ENCODE measurements around the gene SLC47A1.
A peak's percentile ranks its signal among the peaks of the same experiment; 100 is the strongest.
"Not testable (repeated sequence)": the region's sequence is repeated elsewhere in the genome, so short reads cannot be mapped to it uniquely, and the experiment has no call there.

The SLC47A1 gene

GRCh38 chr17:19533718-19534561, at the start of gene SLC47A1:
Gene SLC47A1 (plus strand): TSS chr17:19533854. CDS start chr17:19533940, 86 bp downstream.
- H3K4me3 ChIP-seq (ENCODE audit: low read depth, low read length) = peak within 1 kb of the TSS; percentile 27

GRCh38 chr17:19485800-19486340, 47.8 kb upstream of the SLC47A1 start:
- no peak overlapping the region for H3K4me3 ChIP-seq (ENCODE audit: low read depth, low read length)

GRCh38 chr17:19486351-19487023, 47.2 kb upstream of the SLC47A1 start:
- H3K4me3 ChIP-seq (ENCODE audit: low read depth, low read length) = no peak overlapping the region

DNA sequence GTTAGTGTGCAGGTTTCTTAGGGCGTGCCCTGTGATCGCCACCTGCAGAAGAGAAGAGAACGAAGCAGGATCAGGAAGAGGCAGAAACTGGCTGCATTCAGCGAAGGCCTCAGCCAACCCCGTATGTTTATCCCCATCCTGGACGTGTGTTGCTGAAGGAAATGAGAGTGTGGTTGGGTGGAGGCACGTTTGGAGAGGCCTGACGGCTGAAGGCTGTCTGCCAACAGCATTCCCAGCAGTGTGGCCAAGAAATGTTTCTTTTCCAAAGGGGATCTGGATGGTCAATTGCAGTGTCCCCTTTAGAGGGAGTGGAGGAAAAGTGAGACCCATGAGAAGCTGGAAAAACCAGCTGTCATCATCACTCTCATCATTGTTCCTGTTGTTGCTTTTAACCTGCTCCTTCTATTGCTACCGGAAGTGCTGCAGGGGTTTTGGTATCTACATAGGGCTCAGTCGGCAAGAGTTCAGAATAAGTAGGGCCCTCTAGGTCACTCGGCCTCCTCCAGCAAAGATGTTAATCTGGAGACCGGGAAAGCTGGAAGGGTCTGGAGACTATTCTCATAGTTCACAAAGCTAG, 46.5 kb upstream of the SLC47A1 start:
- H3K4me3 ChIP-seq (ENCODE audit: low read depth, low read length) = no peak overlapping the region

DNA sequence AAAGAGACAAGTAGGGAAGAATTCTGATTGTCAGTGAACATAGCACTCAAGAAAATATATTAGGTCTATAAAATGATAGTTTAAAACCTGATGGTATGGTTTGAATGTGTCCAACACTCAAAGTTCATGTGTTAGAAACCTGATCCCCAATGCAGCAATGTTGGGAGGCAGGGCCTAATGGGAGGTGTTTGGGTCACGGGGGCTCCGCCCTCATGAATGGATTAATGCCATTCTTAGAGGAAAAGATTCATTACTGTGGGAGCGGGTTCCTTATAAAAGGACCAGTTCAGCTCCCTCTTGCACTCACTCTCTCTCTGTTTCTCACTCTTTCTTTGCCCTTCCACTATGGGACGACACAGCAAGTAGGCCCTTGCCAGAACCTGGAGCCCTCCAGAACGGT, 41.5 kb upstream of the SLC47A1 start:
- no peak overlapping the region for H3K4me3 ChIP-seq (ENCODE audit: low read depth, low read length)

DNA sequence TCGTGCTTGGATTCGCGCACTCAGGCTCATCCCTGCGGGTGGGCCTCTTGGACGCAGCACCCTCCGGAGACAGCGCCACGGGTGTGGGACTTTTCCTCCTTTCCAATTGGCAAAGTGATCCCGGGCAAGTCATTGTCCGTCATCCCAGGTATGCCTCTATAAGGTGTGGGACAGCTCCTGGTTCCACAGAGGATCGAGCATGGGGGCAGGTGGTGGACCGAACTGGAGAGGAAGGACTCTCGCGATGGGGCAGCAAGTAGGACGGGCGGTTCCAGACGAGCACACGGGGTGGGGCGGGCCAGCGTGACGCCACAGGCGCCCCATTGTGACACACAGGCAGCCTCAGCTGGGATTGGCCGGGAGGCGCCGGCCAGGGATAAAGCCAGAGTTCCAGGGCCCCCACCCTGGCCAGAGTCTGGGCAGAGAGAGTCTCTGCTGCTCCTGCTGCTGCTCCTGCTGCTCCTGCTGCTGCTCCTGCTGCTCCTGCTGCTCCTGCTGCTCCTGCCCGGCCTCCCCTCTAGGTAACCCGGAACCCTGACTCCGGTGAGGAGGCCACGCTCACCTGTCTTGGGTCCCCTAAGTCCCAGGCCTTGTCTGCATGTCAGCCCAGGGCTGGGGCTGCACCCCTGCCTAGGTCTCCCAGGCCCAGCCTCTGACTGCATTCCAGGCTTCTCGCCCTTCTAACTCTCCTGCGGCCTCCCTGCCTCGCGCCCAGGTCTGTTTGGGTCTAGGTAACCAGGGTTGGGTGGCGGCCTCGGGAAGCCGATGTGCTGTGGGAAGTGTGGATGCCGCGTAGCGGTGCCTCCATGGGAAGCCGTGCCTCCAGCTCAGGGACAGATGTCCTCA, 38.5 kb upstream of the SLC47A1 start:
- no peak overlapping the region for H3K4me3 ChIP-seq (ENCODE audit: low read depth, low read length)

- no peak overlapping the region for H3K4me3 ChIP-seq (ENCODE audit: low read depth, low read length)
These were observed 37.7 kb upstream of the SLC47A1 start for GRCh38 chr17:19495828-19496528.

DNA sequence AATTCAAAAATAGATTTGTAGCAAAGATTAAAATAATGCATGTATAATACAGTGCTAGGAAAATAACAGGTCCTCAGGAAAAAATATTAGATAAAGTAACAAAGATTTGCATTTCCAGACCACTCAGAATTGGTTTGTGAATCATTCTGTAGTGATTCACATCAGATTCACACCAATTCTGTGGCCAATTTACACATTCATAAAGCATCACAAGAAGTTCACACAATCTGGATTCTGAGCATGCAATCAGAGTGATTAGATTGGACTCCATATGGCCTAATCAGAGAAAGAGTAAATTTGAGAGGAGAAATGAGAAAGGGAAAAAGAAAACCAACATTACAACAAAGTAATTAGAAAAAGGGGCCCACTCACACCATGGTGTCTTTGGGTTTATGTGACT, 36.0 kb upstream of the SLC47A1 start:
- H3K4me3 ChIP-seq (ENCODE audit: low read depth, low read length) = no peak overlapping the region

DNA sequence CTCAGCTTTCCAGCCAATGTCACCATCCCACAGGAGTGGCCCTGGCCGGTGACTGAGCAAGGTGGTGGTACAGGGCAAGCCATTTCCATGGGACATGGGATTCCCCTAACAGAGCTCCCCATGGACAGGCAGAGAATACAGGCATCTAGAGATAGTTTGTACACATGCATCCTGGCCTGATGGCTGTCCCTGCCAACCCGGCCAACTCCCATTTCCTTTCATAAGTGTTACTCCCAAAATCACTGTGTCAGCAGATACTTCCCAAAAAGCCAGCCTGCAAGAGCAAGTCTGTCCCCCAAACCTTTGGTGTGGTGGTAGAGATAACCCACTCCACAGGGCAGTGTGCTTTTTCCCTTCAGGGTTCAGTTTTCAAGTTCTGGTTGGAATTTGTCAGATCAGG, 32.4 kb upstream of the SLC47A1 start:
- H3K4me3 ChIP-seq (ENCODE audit: low read depth, low read length) = no peak overlapping the region

- no peak overlapping the region for H3K4me3 ChIP-seq (ENCODE audit: low read depth, low read length)
These were observed 31.1 kb upstream of the SLC47A1 start for GRCh38 chr17:19502517-19502916.

- not testable (repeated sequence) for H3K4me3 ChIP-seq (ENCODE audit: low read depth, low read length)
These were observed 28.1 kb upstream of the SLC47A1 start for GRCh38 chr17:19505561-19505960.

DNA sequence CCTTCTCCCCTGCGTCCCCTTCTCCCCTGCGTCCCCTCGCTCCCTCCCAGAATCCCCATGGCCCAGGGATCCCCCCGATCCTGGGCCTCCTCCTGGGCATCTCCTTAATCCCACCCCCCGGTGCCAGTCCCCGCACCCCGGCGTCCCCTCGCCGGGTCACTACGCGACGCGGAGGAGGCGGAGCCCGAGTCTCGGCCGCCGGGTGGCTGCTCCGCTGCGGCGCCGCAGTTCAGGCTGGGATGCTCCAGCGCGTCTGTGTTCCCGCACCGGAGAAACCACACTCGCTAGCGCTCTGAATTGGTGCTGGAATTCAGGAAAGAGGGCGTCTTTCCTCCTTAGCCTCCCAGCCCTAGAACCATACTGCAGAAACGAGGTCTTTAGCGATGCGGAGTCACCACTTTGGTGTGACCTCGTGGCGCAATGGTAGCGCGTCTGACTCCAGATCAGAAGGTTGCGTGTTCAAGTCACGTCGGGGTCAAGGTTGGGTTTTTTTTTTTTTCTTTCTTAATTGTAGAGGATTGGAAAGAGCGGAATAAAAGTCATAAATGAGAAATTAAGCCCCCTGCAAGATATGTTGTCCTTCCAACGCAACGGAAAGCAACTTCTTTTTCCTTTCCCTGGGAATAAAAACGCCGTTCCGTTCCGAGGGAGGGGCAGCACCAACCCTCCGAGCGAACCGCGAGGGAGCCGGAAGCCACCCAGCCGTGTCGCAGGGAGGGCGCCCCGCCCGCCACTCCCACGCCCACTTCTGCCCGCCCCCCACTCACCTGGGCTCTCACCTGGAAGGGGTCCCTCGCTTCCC, 25.7 kb upstream of the SLC47A1 start:
- H3K4me3 ChIP-seq (ENCODE audit: low read depth, low read length) = peak overlapping the region; percentile 72

DNA sequence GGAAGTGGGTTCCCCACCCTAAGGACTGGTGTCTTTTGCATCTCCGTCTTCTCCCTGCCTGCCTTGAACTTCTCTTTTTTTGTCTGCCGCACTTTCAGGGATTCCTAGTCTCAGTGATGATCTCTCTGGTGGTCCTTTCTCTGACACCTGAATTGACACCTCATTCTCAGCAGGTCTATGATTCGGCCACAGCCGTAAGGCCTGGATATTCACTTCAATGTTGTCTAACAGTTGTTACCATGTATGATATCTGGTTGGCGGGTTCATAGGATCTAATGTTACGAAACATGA, 25.1 kb upstream of the SLC47A1 start:
- H3K4me3 ChIP-seq (ENCODE audit: low read depth, low read length) = peak overlapping the region; percentile 72

DNA sequence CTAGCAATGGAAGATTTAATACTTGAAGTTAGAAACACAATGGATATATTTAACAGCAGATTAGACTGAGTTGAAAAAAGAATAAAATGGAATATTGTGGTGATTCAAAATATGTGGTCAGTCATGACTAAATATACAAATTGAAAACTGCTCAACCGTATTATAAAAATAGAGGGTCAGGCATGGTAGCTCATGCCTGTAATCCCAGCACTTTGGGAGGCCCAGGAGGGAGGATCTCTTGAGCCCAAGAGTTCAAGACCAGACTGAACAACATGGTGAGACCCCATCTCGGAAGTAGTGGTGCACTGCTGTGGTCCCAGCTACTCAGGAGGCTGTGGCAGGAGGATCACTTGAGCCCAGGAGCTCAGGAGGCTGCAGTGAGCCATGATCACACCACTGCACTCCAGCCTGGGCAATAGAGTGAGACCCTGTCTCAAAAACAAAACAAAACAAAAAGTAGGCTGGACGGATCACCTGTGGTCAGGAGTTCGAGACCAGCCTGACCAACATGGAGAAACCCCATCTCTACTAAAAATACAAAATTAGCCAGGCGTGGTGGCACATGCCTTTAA, 24.3 kb upstream of the SLC47A1 start:
- H3K4me3 ChIP-seq (ENCODE audit: low read depth, low read length) = not testable (repeated sequence)

DNA sequence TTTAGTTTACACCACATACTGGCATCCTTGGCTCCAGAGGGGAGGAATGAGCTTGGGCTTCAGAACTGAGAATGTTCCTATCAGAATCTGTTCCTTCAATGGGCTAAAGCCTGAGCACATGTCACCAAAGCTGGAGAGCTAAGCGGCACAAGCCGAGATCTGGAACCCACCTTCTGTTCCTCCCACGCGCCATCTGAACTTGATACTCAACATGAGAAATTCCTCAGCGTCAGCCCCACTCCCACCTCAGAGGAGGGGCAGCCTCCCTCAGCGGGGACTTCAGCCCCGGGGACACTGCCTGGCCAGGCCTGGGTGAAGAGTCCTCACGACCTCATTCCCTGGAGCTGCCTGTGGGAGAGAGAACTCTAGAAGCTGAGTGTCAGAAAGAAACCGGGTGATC, 22.8 kb upstream of the SLC47A1 start:
- H3K4me3 ChIP-seq (ENCODE audit: low read depth, low read length) = no peak overlapping the region

- H3K4me3 ChIP-seq (ENCODE audit: low read depth, low read length) = no peak overlapping the region
These were observed 19.7 kb upstream of the SLC47A1 start for GRCh38 chr17:19513897-19514488.

GRCh38 chr17:19517699-19518098, 16.0 kb upstream of the SLC47A1 start:
- no peak overlapping the region for H3K4me3 ChIP-seq (ENCODE audit: low read depth, low read length)

DNA sequence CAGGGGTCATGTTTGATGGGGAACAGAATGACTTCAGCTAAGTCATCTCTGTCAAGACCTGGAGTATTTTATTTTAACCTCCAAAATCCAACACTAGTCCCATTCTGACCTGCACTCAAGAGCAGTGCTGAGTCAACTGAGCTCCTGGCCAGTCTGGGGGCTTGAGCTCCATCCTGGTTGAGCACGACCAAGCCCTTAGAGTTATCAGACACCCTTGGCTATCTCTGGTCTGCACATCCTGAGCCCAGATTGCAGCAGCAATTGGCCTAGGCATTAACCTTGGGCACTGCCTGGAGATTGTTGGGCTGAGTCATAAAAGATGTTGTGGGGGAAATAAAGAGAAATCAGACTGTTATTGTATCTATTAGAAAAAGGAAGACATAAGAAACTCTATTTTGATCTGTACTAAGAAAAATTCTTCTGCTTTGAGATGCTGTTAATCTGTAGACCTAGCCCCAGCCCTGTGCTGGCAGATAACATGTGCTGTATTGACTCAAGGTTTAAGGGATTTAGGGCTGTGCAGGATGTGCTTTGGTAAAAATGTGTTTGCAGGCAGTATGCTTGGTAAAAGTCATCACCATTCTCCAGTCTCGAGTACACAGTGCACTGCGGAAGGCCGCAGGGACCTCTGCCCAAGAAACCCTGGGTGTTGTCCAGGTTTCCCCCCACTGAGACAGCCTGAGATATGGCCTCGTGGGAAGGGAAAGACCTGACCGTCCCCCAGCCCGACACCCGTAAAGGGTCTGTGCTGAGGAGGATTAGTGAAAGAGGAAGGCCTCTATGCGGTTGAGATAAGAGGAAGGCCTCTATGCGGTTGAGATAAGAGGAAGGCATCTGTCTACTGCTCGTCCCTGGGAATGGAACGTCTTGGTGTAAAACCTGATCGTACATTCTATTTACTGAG, 14.0 kb upstream of the SLC47A1 start:
- H3K4me3 ChIP-seq (ENCODE audit: low read depth, low read length) = not testable (repeated sequence)
